GM10266 (cell line): ENCODE results near the gene KIAA1671.

Experiments used
- DNase-seq: peaks from one replicate; pipeline ENCODE4 v3.0.0; 2012; ENCODE audit errors: extremely low spot score
- TF ChIP-seq, protein P1 (sequence below): IDR thresholded peaks from 2 replicates; pipeline ENCODE4 v1.5.1; 2012; ENCODE audit warnings: mild to moderate bottlenecking, low read depth; ENCODE audit not compliant: control insufficient read depth, insufficient read depth; ENCODE audit errors: missing control alignments

Gene KIAA1671

DNA sequence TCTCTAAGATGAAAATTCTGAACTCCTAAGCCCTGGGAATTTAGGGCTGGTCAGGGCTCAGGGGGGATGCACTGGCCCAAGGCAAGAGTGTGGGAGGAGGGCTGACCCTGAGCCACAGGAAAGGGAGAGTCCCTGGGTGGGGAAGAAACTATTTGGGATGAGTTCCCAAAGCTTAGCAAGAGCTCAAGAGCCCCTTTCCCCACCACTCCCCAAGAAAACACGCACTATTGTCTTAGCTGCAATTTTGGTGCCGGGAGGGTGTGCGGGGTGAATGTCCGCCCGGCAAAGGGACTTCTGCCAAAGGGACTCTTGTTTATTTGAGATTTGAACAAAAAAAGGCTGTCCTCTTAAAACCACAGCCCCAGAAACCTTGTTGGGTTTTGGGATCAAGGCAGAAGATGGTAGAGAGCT, 37.0 kb downstream of the KIAA1671 start:
- no peak for DNase-seq
- TF ChIP-seq, protein P1, sequence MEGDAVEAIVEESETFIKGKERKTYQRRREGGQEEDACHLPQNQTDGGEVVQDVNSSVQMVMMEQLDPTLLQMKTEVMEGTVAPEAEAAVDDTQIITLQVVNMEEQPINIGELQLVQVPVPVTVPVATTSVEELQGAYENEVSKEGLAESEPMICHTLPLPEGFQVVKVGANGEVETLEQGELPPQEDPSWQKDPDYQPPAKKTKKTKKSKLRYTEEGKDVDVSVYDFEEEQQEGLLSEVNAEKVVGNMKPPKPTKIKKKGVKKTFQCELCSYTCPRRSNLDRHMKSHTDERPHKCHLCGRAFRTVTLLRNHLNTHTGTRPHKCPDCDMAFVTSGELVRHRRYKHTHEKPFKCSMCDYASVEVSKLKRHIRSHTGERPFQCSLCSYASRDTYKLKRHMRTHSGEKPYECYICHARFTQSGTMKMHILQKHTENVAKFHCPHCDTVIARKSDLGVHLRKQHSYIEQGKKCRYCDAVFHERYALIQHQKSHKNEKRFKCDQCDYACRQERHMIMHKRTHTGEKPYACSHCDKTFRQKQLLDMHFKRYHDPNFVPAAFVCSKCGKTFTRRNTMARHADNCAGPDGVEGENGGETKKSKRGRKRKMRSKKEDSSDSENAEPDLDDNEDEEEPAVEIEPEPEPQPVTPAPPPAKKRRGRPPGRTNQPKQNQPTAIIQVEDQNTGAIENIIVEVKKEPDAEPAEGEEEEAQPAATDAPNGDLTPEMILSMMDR: no peak

DNA sequence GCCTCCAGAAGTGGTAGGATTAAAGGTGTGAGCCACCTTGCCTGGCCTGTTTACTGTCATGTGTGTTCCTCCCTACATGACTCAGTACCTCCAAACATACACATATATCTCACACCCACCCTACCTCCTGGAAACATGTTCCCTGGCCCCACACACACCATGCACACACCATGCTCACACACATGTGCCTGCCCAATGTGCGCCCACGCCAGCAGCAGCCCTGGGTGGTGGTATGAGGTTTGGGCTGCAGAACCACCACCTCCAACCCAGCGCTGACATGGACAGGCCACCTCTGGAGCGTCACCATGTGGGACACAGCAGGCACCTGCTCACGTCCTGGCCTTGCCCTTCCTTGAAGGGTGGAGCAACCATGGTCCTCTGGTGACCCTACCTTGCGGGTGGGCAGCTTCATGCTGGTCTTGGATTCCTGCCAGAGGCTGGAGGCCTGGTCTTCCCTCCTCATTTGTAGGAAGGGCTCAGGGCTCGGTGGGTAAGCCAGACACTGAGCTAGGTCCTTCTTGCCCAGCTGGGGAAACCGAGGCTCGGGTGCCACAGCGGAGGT, 37.9 kb downstream of the KIAA1671 start:
- DNase-seq: no peak
- TF ChIP-seq, protein P1: no peak

DNA sequence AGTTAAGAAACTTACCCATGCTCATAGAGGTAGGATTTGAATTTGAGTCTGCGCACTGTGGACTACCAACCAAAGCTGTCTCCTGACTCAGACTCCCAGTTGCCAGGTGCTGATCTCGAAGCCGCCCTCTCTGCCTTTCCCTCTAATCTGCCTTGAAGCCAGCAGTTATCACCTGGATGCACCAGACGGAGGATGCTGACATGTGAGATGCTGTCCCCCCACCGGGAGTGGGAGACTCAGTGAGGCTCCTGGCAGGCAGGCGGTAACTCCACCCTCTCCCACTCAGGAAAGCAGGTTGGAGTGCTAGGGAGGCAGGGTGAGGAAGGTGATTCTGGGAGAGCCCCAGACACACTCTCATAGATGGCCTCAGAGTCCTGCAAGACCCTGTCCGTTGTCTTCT, 40.4 kb downstream of the KIAA1671 start:
- no peak for DNase-seq
- TF ChIP-seq, protein P1: no peak

DNA sequence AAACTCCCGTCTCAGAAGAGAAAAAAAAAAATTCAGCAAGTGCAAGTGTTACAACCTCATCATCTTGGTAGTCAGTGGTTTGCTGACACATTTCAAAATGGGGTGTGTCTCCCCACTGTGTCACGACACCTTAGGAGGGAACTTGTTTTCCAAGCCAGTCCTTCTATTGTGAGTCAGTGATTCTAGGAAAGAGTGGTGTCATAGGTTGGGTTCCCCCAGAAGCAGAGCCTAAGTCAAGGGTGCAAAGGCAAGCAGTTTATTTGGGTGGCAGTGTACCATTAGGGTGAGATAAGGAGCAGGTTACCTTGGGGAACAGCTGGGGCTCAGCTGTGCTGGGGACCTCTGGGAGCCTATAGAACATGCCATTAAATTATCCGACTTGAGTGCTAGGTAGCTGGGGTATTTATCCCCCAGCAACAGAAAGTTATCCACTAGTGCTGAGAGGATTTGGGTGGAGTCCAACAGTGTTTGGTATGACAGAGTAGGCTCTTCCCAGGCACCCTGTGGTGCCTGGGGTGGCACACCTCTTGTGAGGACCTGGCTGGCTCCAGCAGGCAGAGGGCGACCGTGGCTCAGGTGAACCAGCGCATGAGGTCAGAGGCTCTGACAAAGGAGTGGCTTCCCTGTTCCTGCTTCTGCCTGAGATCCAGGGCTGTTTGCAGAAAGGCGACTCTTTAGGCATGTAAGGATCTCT, 41.7 kb downstream of the KIAA1671 start:
- DNase-seq: no peak
- TF ChIP-seq, protein P1: no peak

DNA sequence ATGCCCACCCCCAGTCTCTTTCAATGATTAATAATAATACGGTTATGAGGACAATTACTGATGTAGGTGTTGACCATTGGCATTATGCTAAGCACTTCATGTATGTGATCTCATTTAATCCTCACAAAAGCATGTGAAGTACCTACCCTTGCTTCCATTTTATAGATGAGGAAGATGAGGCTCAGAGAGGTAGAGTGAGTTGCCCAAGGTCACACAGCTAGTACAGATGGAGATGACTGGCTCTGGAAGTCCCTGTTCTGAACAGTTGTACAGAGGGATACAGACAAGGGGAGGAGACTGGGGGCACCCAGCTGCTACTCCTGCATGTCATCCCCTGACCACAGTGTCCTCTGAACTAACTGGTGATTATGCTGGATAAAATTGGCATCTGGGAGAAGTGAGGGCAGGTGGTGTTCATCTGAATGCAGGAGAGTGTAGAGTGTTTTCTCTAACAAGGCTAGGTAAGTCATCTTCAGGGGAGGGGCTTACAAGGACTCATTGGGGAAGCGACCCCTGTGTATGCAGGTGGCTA, 43.2 kb downstream of the KIAA1671 start:
- DNase-seq: no peak
- TF ChIP-seq, protein P1: no peak

DNA sequence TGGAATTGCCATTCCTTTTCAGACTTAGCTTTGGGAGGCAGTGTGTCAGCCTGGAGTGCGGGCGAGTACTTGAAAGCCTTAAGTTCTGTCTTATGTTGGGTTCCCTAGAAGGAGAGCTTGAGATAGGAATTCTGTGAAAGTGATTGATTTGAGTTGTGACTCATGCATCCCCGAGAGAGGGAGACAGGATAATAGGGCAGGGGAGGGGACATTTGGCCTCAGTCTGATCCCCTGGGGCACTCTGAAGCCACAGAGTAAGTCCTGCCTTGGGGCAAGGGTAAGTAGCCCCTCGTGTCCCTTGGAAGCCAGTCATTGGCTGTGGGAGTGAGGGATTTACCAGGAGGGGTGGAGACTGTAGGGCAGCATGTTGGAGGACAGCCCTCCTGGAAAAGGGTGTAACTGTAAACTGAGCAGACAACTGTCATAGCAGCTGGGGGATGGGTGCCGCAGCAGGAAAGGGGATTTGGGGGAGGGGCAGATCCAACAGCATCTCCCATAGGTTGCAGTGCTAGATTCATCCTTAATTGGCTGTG, 44.0 kb downstream of the KIAA1671 start:
- DNase-seq: no peak

DNA sequence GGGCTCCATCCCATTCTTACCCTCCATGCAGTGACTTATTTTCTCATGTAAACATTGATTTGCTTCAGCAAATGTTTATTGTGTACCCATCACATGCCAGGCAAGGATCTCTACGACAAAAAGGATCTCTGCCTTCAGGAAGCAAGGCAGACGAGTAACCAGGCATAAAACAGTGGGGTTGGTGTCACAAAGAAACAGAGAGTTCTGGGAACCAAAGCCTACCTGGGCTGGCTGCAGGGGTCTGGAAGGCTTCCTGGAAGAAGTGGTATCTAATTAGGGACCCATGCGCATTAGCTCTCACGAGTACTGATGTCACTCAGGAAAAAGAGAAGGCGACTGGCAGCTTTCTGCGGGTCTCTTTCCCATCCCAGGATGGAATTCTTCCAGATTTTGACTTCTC, 44.5 kb downstream of the KIAA1671 start:
- DNase-seq: no peak
- TF ChIP-seq, protein P1: no peak

More for the DNA sequence above, 44.0 kb downstream of the KIAA1671 start:
- TF ChIP-seq, protein P1: no peak
